HepG2 (cell line): ENCODE data around the gene PPIA.
A peak's percentile ranks its signal among the peaks of the same experiment; 100 is the strongest.

Experiments
- FOXM1 ChIP-seq: sonication (generic); formaldehyde crosslinking; IDR thresholded peaks from 2 replicates; pipeline ENCODE4 v1.5.0; 2020; ENCODE audit warnings: missing genetic modification reagents
- HOXA5 ChIP-seq: sonication (generic); formaldehyde crosslinking; IDR thresholded peaks from 2 replicates; pipeline ENCODE4 v1.4.0; 2020; ENCODE audit warnings: missing genetic modification reagents
- KLF6 ChIP-seq: IDR thresholded peaks from 2 replicates; pipeline ENCODE4 v1.8.0; 2016; ENCODE audit warnings: missing biosample characterization, missing genetic modification reagents
- SP1 ChIP-seq, 2 experiments: fragments of 450-650 bp in 1 of 2; sonication (generic) in 1 of 2; formaldehyde crosslinking in 1 of 2; IDR thresholded peaks; 2 replicates each; pipeline versions ENCODE4 v1.4.0 to v1.6.1; 2016 to 2020; ENCODE audit warnings: missing genetic modification reagents in 1 of 2
- TF ChIP-seq, protein P1 (sequence below): sonication (generic); formaldehyde crosslinking; IDR thresholded peaks from 2 replicates; pipeline ENCODE4 v1.4.0; 2020; ENCODE audit warnings: missing genetic modification reagents
- TF ChIP-seq, protein P2 (sequence below): sonication (generic); formaldehyde crosslinking; IDR thresholded peaks from 2 replicates; pipeline ENCODE4 v1.5.0; 2020; ENCODE audit warnings: mild to moderate bottlenecking, missing genetic modification reagents, moderate library complexity

DNA sequence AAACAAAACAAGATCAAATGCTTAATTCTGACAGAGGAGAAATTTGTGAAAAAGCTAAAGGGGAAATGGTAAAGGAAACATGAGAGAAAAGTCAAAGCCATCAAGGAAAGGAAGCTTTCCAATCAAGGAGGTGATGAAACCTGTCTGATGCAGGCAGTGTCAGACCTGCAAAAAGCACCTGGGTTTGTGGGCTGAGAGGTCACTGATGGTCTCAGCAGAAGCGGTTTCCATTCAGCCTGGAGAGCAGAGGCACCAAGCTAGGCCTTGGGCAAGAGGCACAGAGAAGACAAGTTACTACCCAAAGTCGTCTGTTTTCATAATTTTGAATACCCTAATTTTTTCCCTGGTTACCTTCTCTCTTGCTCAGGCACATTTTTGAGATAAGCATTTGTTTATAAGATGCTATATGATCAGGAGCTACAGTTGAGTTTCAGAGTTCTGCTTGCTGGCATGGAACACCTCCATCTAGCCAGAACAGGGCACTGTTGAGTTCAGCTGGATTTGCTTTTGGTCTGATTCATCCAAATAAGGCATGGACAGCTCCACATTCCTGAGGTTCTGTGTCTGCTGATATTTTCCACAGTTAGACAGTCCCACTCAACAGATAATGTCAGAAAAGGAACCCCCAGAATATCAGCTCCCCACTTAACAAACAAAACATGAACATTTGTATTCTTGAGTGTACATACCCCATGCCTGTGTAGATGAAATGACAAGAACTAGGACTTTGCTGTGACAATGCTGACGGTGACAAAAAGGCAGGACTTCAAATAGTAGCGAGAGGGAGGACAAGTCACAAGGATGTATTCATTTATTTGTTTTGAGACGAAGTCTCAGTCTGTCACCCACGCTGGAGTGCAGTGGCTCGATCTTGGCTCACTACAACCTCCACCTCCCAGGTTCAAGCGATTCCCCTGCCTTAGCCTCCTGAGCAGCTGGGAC lies 4.9 kb upstream of the PPIA start:
- TF ChIP-seq, protein P1, sequence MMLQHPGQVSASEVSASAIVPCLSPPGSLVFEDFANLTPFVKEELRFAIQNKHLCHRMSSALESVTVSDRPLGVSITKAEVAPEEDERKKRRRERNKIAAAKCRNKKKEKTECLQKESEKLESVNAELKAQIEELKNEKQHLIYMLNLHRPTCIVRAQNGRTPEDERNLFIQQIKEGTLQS: no peak
- TF ChIP-seq FOXM1 (CRISPR knock-in tag): no peak
- no peak for TF ChIP-seq HOXA5 (CRISPR knock-in tag)
- TF ChIP-seq SP1 (IDR thresholded peaks at IDR 0.05): no peak
- no peak for TF ChIP-seq SP1 (CRISPR knock-in tag; IDR thresholded peaks at IDR 0.05)
- TF ChIP-seq, protein P2, sequence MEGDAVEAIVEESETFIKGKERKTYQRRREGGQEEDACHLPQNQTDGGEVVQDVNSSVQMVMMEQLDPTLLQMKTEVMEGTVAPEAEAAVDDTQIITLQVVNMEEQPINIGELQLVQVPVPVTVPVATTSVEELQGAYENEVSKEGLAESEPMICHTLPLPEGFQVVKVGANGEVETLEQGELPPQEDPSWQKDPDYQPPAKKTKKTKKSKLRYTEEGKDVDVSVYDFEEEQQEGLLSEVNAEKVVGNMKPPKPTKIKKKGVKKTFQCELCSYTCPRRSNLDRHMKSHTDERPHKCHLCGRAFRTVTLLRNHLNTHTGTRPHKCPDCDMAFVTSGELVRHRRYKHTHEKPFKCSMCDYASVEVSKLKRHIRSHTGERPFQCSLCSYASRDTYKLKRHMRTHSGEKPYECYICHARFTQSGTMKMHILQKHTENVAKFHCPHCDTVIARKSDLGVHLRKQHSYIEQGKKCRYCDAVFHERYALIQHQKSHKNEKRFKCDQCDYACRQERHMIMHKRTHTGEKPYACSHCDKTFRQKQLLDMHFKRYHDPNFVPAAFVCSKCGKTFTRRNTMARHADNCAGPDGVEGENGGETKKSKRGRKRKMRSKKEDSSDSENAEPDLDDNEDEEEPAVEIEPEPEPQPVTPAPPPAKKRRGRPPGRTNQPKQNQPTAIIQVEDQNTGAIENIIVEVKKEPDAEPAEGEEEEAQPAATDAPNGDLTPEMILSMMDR (CRISPR knock-in tag): 0 out of 2 replicates have a peak, but pooled peaks have one; percentile 28
- TF ChIP-seq KLF6 (CRISPR knock-in tag): no peak
